ENCODE data around the gene MRPS22.

- TF ChIP-seq CTCF (IDR thresholded peaks at IDR 0.05) (no peak), POLR2A (IDR thresholded peaks at IDR 0.05) (no peak)
Observed at GRCh38 chr3:139327861-139328260, 16.0 kb upstream of the MRPS22 start.

All from Peyer's patch (tissue), 4 donors.